WTC11 (cell line): ENCODE data around the gene ATP13A5. TPM values are rescaled to one million over a fixed set of nuclear protein-coding genes. Genes with fewer than 3 reads are reported as not detected.

Experiments used
- ATAC-seq: fragments of 200-7000 bp; cut with Tn5 transposase; 2 replicates; pipeline ENCODE4 v1.10.0; 2021; ENCODE audit warnings: mild to moderate bottlenecking, moderate library complexity
- CTCF ChIA-PET: fragments of 300-600 bp; sonication (Branson Sonifier 250); formaldehyde crosslinking; loops from one replicate; lab custom pipeline; 2021; ENCODE audit warnings: antibody characterized with exemption; lab: Charles Lee
- POLR2A ChIA-PET: fragments of 350-600 bp; sonication (Branson Sonifier 250); formaldehyde crosslinking; loops from one replicate; lab custom pipeline; 2021; ENCODE audit warnings: antibody characterized with exemption; lab: Charles Lee
- DNase-seq: peaks from one replicate; pipeline ENCODE4 v3.0.0; 2021; ENCODE audit warnings: low spot score
- H3K27ac Mint-ChIP-seq: 2 replicates; pipeline ENCODE4 v1.8.0; 2021; ENCODE audit warnings: mixed read lengths
- H3K27me3 Mint-ChIP-seq: 2 replicates; pipeline ENCODE4 v1.8.0; 2021; ENCODE audit warnings: low read depth, mild to moderate bottlenecking, moderate library complexity, mixed read lengths
- H3K36me3 Mint-ChIP-seq: 2 replicates; pipeline ENCODE4 v1.8.0; 2021; ENCODE audit warnings: mixed read lengths
- H3K4me1 Mint-ChIP-seq: 2 replicates; pipeline ENCODE4 v1.8.0; 2022; ENCODE audit warnings: mixed read lengths
- H3K4me3 Mint-ChIP-seq: 2 replicates; pipeline ENCODE4 v1.8.0; 2021; ENCODE audit warnings: mild to moderate bottlenecking, moderate library complexity, mixed read lengths
- H3K9me3 Mint-ChIP-seq: 2 replicates; pipeline ENCODE4 v1.8.0; 2021; ENCODE audit warnings: mixed read lengths
- AFF4 ChIP-seq: sonication (generic); formaldehyde crosslinking; IDR thresholded peaks from 2 replicates; pipeline ENCODE4 v1.8.1; 2023; ENCODE audit warnings: mild to moderate bottlenecking, missing genetic modification reagents, borderline replicate concordance
- AR ChIP-seq: fragments of 250-450 bp; sonication (Bioruptor Pico); IDR thresholded peaks from 2 replicates; pipeline ENCODE4 v1.9.0; 2021; ENCODE audit warnings: mild to moderate bottlenecking
- ATF1 ChIP-seq: sonication (generic); formaldehyde crosslinking; IDR thresholded peaks from 2 replicates; pipeline ENCODE4 v1.8.1; 2023; ENCODE audit warnings: mild to moderate bottlenecking, moderate library complexity, missing genetic modification reagents
- CBFB ChIP-seq: sonication (generic); formaldehyde crosslinking; IDR thresholded peaks from 2 replicates; pipeline ENCODE4 v1.8.1; 2022; ENCODE audit warnings: mild to moderate bottlenecking, low read depth, missing genetic modification reagents
- E2F5 ChIP-seq: sonication (generic); formaldehyde crosslinking; IDR thresholded peaks from 2 replicates; pipeline ENCODE4 v1.8.1; 2022; ENCODE audit warnings: mild to moderate bottlenecking, moderate library complexity, missing genetic modification reagents
- FOXK1 ChIP-seq: sonication (generic); formaldehyde crosslinking; IDR thresholded peaks from 2 replicates; pipeline ENCODE4 v1.8.0; 2022; ENCODE audit warnings: mild to moderate bottlenecking, moderate library complexity, missing genetic modification reagents
- GABPB1 ChIP-seq: sonication (generic); formaldehyde crosslinking; IDR thresholded peaks from 2 replicates; pipeline ENCODE4 v1.8.1; 2023; ENCODE audit warnings: mild to moderate bottlenecking, missing genetic modification reagents
- MYBL2 ChIP-seq: sonication (generic); formaldehyde crosslinking; IDR thresholded peaks from 2 replicates; pipeline ENCODE4 v1.8.1; 2023; ENCODE audit warnings: mild to moderate bottlenecking, moderate library complexity, missing genetic modification reagents
- TP53 ChIP-seq: sonication (generic); formaldehyde crosslinking; IDR thresholded peaks from 2 replicates; pipeline ENCODE4 v1.8.1; 2023; ENCODE audit warnings: mild to moderate bottlenecking, missing genetic modification reagents
- ZNF416 ChIP-seq: fragments of 250-450 bp; sonication (Bioruptor Pico); IDR thresholded peaks from 2 replicates; pipeline ENCODE4 v1.9.0; 2021; ENCODE audit warnings: mild to moderate bottlenecking, inconsistent platforms
- ZNF671 ChIP-seq: fragments of 250-450 bp; sonication (Bioruptor Pico); IDR thresholded peaks from 2 replicates; pipeline ENCODE4 v1.8.0; 2021; ENCODE audit warnings: mild to moderate bottlenecking
- total RNA-seq: library from RNA; stranded (reverse); gene quantifications from 3 replicates; pipeline ENCODE4 v1.2.3, GENCODE V29; 2021
- TF ChIP-seq, protein P1 (sequence below): fragments of 200-600 bp; IDR thresholded peaks from 2 replicates; pipeline ENCODE4 v1.8.0; 2022; ENCODE audit warnings: antibody characterized with exemption
- TF ChIP-seq, protein P2 (sequence below): sonication (generic); formaldehyde crosslinking; IDR thresholded peaks from 2 replicates; pipeline ENCODE4 v1.8.1; 2023; ENCODE audit warnings: mild to moderate bottlenecking, missing genetic modification reagents, moderate library complexity
- TF ChIP-seq, protein P3 (sequence below): sonication (generic); formaldehyde crosslinking; IDR thresholded peaks from 2 replicates; pipeline ENCODE4 v1.8.1; 2023; ENCODE audit warnings: mild to moderate bottlenecking, missing genetic modification reagents
- TF ChIP-seq, protein P4 (sequence below): sonication (generic); formaldehyde crosslinking; IDR thresholded peaks from 2 replicates; pipeline ENCODE4 v1.8.1; 2023; ENCODE audit warnings: mild to moderate bottlenecking, moderate library complexity, missing genetic modification reagents

Gene ATP13A5
- total RNA-seq, 1 experiment from 2014 or later: not detected

DNA sequence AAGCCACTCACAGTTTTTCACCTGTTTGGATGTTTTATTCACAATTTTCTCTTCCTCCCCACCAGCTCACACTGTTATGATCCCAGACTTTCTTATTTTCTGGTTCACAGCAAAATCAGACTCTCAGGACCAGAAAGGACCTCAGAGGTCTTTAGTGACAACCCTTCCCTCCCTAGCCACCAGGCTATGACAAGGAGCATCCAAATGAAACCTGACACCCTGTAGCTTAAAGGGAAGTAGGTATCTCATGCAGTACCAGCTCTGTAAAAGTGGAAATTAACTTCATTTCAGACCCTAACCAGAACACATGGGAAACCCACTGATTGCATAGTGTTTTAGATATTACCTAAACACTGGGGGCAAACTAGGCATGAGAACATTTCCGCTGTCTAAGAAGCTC lies 45.3 kb downstream of the ATP13A5 start (continued):
- no peak for TF ChIP-seq MYBL2
- TF ChIP-seq, protein P1, sequence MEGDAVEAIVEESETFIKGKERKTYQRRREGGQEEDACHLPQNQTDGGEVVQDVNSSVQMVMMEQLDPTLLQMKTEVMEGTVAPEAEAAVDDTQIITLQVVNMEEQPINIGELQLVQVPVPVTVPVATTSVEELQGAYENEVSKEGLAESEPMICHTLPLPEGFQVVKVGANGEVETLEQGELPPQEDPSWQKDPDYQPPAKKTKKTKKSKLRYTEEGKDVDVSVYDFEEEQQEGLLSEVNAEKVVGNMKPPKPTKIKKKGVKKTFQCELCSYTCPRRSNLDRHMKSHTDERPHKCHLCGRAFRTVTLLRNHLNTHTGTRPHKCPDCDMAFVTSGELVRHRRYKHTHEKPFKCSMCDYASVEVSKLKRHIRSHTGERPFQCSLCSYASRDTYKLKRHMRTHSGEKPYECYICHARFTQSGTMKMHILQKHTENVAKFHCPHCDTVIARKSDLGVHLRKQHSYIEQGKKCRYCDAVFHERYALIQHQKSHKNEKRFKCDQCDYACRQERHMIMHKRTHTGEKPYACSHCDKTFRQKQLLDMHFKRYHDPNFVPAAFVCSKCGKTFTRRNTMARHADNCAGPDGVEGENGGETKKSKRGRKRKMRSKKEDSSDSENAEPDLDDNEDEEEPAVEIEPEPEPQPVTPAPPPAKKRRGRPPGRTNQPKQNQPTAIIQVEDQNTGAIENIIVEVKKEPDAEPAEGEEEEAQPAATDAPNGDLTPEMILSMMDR: no peak
- TF ChIP-seq, protein P2, sequence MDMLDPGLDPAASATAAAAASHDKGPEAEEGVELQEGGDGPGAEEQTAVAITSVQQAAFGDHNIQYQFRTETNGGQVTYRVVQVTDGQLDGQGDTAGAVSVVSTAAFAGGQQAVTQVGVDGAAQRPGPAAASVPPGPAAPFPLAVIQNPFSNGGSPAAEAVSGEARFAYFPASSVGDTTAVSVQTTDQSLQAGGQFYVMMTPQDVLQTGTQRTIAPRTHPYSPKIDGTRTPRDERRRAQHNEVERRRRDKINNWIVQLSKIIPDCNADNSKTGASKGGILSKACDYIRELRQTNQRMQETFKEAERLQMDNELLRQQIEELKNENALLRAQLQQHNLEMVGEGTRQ (CRISPR knock-in tag): no peak
- TF ChIP-seq TP53: no peak
- TF ChIP-seq, protein P3, sequence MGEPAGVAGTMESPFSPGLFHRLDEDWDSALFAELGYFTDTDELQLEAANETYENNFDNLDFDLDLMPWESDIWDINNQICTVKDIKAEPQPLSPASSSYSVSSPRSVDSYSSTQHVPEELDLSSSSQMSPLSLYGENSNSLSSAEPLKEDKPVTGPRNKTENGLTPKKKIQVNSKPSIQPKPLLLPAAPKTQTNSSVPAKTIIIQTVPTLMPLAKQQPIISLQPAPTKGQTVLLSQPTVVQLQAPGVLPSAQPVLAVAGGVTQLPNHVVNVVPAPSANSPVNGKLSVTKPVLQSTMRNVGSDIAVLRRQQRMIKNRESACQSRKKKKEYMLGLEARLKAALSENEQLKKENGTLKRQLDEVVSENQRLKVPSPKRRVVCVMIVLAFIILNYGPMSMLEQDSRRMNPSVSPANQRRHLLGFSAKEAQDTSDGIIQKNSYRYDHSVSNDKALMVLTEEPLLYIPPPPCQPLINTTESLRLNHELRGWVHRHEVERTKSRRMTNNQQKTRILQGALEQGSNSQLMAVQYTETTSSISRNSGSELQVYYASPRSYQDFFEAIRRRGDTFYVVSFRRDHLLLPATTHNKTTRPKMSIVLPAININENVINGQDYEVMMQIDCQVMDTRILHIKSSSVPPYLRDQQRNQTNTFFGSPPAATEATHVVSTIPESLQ (CRISPR knock-in tag): no peak
- TF ChIP-seq, protein P4, sequence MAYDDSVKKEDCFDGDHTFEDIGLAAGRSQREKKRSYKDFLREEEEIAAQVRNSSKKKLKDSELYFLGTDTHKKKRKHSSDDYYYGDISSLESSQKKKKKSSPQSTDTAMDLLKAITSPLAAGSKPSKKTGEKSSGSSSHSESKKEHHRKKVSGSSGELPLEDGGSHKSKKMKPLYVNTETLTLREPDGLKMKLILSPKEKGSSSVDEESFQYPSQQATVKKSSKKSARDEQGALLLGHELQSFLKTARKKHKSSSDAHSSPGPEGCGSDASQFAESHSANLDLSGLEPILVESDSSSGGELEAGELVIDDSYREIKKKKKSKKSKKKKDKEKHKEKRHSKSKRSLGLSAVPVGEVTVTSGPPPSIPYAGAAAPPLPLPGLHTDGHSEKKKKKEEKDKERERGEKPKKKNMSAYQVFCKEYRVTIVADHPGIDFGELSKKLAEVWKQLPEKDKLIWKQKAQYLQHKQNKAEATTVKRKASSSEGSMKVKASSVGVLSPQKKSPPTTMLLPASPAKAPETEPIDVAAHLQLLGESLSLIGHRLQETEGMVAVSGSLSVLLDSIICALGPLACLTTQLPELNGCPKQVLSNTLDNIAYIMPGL (CRISPR knock-in tag): no peak

- CTCF ChIA-PET: no interaction called here
- Mint-ChIP-seq H3K4me3 (no peak overlapping the region), H3K9me3 (no peaks in the 10 kb centered on the region), H3K36me3 (no peaks in the 10 kb centered on the region), H3K27ac (no peak overlapping the region), H3K27me3 (no peaks in the 10 kb centered on the region; the same call in 1 of the 2 replicates), H3K4me1 (peaks cover 9% of the 10 kb centered on the region)
- DNase-seq (no peak), ATAC-seq (no peak)
- no peak for TF ChIP-seq E2F5 (CRISPR knock-in tag)
- no peak for TF ChIP-seq ZNF416 (CRISPR knock-in tag)
- TF ChIP-seq ZNF671 (CRISPR knock-in tag): no peak
- TF ChIP-seq AR (CRISPR knock-in tag): no peak
- TF ChIP-seq GABPB1 (CRISPR knock-in tag): no peak
- no peak for TF ChIP-seq ATF1 (CRISPR knock-in tag)
- TF ChIP-seq AFF4 (CRISPR knock-in tag): no peak
- TF ChIP-seq FOXK1 (CRISPR knock-in tag): no peak
- TF ChIP-seq CBFB: no peak
- POLR2A ChIA-PET: no interaction called here
These were observed 47.9 kb downstream of the ATP13A5 start for GRCh38 chr3:193330555-193331204.
